Measurements from ENCODE around the gene TFDP2. TPM values are rescaled to one million over a fixed set of nuclear protein-coding genes. Genes with fewer than 3 reads are reported as not detected.

TFDP2 gene
- total and polyA plus RNA-seq, 9 of the 15 experiments (the other 6 are each of a cell fraction or from before 2014, with no cell fraction given): 95.6 to 179 (median 126) TPM

- TF ChIP-seq SMC3 (conservative IDR thresholded peaks at IDR 0.05; ENCODE audit: insufficient read depth, low read depth, low read length): no peak
- TF ChIP-seq MGA (IDR thresholded peaks at IDR 0.05): peak; percentile 57
- TF ChIP-seq FOXJ2 (tag; IDR thresholded peaks at IDR 0.05): no peak
- TF ChIP-seq GATAD2A (IDR thresholded peaks at IDR 0.05): no peak
- no peak for TF ChIP-seq KLF6 (CRISPR knock-in tag; IDR thresholded peaks at IDR 0.05; ENCODE audit: borderline replicate concordance)
- no peak for TF ChIP-seq FIP1L1 (IDR thresholded peaks at IDR 0.05; ENCODE audit: low read depth, low read length, poor library complexity, severe bottlenecking)
- TF ChIP-seq CBFA2T3 (IDR thresholded peaks at IDR 0.05): peak; percentile 64
- TF ChIP-seq FOXA1 (IDR thresholded peaks at IDR 0.05; ENCODE audit: borderline replicate concordance): no peak
- peak; percentile 40; the same call in 1 of the 2 replicates for TF ChIP-seq CBFA2T2 (conservative IDR thresholded peaks at IDR 0.05)
- TF ChIP-seq BRD4 (IDR thresholded peaks at IDR 0.05): no peak
- no peak for TF ChIP-seq PTBP1 (IDR thresholded peaks at IDR 0.05; ENCODE audit: low read depth, low read length)
- TF ChIP-seq ZNF347 (CRISPR knock-in tag; IDR thresholded peaks at IDR 0.05; ENCODE audit: low read depth): no peak
- no peak for TF ChIP-seq SLC30A9 (CRISPR knock-in tag; IDR thresholded peaks at IDR 0.05)
- TF ChIP-seq TBP (optimal IDR thresholded peaks at IDR 0.05; ENCODE audit: low read depth, low read length): no peak
- TF ChIP-seq ETV6 (IDR thresholded peaks at IDR 0.05; ENCODE audit: borderline replicate concordance in 1 of 2, low read depth in 2 of 2, low read length in 1 of 2): no peak
- no peak for TF ChIP-seq ETV6 (CRISPR knock-in tag; IDR thresholded peaks at IDR 0.05; ENCODE audit: borderline replicate concordance)
- TF ChIP-seq ZNF76 (CRISPR knock-in tag; IDR thresholded peaks at IDR 0.05; ENCODE audit: borderline replicate concordance): no peak
- TF ChIP-seq KAT8 (IDR thresholded peaks at IDR 0.05; ENCODE audit: low read depth): no peak
- TF ChIP-seq SNIP1 (IDR thresholded peaks at IDR 0.05; ENCODE audit: low read depth): peak; percentile 81
- TF ChIP-seq SOX6 (IDR thresholded peaks at IDR 0.05): no peak
- TF ChIP-seq CEBPB (tag; IDR thresholded peaks at IDR 0.05): no peak
- TF ChIP-seq ASH1L (IDR thresholded peaks at IDR 0.05; ENCODE audit: borderline replicate concordance, low read depth, partially characterized antibody): no peak
These were observed 116.1 kb downstream of the TFDP2 start (continued) for GRCh38 chr3:142033292-142033691.

All from K562 (cell line).